HG03432 (cell line): ENCODE data around the gene RELCH.
A peak's percentile ranks its signal among the peaks of the same experiment; 100 is the strongest.

Experiments used
- ATAC-seq: cut with Tn5 transposase; IDR thresholded peaks from one replicate; pipeline ENCODE4 v1.9.1; 2021; ENCODE audit warnings: mild to moderate bottlenecking, moderate library complexity; ENCODE audit not compliant: unreplicated experiment

Gene RELCH

DNA sequence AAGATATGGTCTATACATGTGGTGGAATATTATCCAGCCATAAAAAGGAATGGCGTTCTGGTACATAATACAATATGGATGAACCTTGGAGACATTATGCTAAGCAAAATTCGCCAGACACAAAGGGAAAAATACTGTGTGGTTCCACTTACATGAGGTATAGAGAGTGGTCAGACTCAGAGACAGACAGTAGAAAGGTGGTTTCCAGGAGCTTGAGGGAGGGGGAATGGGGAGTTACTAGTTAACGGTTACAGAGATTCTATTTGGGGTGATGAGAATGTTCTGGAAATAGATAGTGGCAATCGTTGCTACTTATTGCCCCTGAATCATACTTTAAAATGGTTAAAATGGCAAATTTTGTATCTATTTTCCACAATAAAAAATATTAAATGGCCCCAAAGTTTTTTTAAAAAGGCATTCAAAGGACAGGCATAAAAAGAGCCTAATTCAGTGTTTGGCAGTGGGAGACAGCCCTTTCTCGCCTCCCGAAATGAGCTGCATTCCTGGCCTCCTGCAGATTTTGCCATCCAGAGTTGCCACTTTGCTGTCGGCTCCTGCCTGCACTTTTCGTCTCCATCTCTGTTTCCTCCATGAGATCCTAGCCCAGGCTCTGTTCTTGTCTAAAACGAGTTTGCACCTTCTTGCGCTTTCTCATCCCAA, 151.5 kb downstream of the RELCH start:
- peak; percentile 57 for ATAC-seq

DNA sequence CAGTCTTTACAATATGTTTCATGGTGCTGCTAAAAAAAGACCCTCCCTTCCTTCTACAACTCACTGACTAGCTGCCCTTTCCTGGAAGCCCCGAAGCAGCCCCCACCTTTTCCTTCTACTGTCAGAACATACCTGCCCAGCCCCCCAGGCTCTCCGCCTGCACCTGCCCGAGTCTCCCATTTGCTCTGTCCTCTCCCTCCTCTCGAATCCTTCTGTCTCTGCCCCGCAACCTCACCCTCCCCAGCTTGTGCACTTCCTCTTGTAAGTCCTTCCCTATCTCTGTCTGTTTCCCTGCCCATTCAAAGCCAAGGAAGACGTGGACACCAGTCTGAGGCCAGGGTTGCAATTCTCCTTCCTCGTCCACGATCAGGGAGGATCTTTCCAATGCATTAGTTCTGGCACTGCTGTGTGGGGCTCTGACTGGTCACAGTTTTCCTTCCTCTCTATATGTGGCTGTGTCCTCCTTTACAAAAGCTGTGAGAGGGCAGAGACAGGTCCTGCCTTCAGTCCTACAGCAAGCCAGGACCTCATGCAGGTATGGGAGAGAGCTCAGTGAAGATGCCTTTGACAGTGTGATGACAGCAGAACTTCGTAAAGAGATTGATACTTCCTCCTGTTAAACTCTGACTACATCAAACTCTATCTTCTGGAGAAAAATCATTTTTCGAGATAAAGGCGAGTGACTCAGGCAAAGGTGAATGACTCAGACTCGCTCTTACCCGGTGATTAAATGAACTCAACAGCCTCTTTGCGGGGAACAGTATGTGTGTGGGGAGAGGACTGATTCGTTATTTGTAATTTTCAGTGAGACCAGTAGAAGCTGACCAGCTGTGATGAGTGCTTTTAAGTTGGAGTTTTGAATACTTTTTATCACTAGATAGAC, 152.3 kb downstream of the RELCH start:
- ATAC-seq: no peak

DNA sequence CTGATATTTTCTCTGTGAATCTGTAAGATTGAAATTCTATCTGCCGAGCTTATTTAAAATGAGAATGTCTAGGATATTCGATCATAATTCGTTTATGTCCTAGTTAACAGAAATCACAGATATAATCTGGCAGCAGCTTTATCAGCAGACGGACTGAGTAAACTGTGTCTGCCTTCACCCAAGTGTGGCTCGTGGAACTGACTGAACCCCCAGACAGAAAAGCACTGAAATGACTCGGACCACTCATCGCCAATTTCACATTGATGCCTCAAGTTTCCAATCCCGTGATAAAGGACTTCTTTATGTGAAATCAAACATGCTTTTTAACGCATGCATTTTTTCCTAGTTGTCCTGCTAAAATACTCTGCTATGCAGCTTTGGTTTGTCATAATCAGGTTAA, 153.9 kb downstream of the RELCH start:
- no peak for ATAC-seq

DNA sequence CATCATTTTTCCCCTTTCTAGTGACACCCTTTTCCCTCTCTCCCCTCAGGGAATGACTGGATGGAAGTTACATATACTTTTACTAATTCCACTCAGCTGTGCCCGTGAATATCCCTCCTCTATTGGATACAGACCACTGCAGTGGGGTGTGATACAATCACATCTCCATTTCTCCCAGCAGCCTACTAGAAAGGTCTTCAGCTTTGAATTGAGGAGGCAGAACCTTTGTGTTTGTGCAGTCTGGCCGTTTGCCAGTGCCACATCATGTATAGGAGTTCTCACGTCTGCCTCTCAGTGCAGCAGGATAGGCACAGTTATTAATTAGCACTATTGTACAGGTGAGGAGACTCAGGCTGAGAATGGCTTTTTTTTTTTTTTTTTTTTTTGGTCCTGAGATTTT, 154.4 kb downstream of the RELCH start:
- no peak for ATAC-seq

DNA sequence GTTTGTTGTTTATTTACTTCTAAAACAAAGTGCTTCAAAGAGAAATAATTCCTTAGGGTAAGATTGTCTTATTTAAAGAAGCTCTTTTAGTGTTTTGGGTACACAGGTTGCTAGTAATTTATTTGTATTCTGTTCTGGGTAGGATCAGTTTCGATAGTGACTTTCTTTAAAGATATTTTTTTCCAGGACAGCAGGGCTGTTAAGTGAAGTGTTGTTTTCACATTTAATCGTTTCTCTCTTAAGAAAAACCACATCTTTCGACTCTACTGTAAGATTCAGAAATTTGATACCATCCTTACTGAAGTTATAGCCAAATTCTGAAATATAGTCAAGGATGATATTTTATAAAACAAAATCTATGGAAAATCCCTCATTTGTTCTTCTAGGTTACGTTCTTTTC, 155.8 kb downstream of the RELCH start:
- ATAC-seq: no peak

DNA sequence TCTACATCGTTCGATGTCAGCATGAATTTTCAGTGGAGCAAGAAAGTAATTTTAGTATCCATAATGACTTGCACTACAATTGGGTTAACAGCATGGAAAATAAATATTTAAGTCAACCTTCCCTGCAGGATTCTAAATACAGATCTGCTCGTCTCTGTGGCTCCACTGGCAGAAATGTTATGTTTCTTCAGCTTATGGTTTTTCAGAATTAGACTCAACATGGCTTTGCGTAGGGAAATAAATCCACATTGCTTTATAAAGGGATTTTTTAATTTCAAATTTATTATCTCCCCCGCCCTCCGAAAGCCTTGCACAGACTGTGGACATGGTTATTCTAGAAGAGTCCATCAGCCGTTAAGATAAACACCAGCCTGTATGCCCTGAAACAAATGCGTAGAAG, 156.3 kb downstream of the RELCH start:
- ATAC-seq: no peak

DNA sequence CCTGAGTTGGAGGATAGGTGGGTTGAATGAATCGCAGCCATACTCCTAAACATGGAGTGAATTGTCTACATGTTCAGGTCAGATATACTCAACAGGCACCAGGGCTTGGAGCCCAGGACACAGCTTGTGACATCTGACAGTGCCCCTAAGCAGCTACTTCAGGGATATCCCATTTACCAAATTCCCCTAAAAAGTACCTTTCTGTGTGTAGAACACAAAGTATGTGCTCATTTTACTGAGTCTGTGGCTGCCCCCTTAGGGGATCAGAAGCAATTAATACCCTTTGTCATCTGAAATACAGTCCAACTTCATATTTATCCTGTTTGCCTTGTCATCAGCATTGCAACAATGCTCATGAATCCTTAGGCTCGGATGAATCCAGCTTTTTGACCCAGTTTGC, 158.9 kb downstream of the RELCH start:
- ATAC-seq: peak; percentile 45

DNA sequence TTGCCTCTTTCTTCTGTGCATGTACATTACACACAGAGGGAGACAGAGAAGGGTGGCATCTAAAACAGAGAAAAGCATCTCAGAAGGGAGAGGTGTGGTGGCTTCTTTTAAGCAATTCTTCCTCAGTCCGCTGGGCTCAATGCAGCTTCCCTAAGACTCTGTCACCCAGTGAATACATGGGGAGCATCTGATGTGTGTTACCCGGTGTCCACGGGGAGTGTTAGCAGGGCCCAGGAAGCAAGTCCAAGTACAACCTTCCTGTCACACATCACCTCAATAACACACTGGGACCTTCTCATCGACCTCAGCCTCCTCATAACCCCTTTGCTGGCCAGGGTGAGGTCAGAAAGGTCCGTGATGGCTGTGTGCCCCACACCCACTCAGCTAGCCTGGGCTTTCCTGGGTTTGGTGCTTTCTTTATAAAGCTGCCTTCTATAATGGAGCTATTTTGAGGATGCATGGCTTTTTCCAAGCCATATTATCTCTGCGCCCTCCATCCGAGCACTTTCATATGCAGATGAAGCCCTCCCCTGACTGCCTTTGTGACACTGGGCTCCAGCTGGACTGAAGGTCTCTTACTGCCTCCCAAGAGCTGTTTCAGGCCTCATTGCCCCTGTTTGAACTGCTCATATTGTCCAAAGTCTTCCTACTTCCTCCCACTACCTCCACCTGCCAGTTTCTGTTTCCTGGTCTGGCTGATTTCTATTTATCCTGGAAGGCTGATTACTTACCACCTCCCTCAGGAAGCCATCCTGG, 159.5 kb downstream of the RELCH start:
- ATAC-seq: no peak

DNA sequence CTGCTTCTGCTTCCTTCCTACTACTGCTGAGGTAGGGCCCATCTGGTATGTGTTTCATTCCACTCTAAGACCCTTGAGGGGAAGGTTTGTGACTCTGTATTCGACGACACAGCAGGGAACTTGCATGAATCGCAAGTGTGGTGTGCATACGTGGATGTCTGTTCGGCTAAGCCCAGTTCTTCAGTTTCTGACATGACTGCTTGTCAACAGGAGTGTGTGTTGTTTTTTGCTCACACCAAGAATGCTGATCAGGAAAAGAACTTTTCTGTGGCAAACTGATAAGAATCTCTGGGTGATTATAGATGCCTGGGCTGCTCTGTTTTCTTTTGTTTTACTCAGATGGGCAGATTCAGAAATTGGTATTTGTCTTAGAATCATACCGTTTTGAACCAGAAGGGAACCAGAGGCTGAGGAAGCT, 160.0 kb downstream of the RELCH start:
- no peak for ATAC-seq

DNA sequence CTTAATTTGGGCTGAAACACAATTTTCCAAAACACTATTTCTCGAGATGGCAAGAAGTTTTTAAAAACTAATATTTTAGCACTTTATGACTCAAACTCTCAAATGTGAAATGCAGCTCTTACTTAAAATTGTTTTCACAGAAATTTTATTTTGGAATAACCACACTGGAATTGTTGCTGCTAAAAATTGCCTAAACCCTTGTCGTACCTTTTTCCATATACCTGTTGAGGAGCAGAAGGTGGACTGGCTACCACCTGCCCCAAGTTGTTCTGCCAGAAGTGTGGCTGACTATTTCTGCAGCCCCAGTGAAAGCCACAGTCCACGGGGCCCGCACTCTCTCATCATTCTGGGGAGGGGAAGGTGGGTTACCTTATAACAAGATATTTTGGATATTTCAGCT, 161.4 kb downstream of the RELCH start:
- no peak for ATAC-seq

DNA sequence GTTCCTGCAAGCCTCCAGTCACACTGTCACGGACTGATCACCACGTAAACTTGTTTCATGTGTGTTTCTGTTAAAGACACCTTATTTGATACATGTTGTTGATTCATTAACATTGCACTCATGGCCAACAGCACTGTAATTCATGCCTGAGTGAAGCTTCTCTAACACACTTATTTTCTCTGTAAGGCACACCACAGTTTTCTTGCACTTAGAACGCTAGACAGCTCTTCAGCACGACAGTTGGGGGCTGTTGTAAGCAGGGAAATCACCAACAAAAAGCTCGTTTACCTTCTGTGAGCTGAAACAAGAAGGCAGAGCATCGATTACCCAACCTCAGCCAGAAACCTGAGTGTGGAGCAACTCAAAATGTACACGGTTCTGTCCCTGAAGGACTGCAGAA, 166.1 kb downstream of the RELCH start:
- no peak for ATAC-seq

DNA sequence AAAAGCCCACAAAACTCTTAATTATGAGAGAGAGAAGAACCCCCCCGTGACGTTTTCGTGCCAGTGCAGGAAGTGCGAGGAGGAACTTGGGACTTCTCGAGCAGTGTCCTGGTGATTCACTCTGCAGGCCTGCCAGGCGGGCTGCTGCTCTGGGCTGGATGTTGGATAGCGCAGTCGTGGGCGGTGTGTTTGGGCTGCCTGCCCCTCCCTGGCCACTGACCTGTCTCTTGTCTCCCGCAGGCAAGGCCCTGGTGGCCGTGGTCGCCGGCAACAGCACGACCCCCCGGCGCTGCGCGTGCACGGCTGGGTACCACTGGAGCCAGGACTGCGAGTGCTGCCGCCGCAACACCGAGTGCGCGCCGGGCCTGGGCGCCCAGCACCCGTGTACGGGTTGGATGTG, 167.1 kb downstream of the RELCH start:
- no peak for ATAC-seq

DNA sequence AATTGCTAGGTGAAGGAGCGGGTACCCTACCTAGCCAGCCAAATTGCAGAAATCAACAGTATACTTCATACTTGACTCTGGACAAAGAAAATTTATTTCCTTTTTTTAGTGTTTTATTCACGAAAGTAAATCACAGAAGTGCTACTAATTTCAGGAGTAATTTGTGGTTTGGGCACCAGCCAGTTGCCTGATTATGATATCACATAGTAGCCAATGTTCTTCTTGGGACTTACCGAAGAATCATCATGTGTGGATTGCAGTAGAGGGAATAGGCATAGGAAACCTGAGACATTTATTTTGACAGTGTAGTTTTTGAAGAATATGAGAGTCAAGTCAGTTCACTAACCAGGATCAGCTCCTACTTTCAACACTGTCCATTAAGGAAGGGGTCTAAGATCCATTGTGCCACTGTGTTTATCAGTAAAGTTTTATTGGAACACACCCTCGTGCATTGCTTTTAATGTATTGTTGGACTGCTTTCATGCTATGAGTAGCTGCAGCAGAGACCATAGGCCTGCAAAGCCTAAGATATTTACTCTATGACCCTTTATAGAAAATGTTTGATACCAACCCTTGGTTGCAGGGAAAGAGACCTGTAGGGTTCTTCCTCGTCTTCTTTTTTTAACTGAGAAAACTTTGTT, 170.1 kb downstream of the RELCH start:
- ATAC-seq: peak; percentile 69
